PFSK-1 (cell line): ENCODE measurements around the gene OAS1.

ENCODE experiments used
- FOXP2 ChIP-seq: optimal IDR thresholded peaks from 2 replicates; pipeline ENCODE3; 2011; ENCODE audit warnings: borderline replicate concordance, control low read depth, inconsistent platforms; ENCODE audit not compliant: insufficient read depth; ENCODE audit errors: extremely low read length, extremely low read depth
- POLR2AphosphoS5 ChIP-seq: IDR thresholded peaks from 2 replicates; pipeline ENCODE4 v1.6.1; 2012; ENCODE audit warnings: low read depth, mild to moderate bottlenecking, control low read depth, low read length, moderate library complexity
- SIN3A ChIP-seq: IDR thresholded peaks from 2 replicates; pipeline ENCODE4 v1.6.1; 2012; ENCODE audit warnings: mild to moderate bottlenecking, low read length, moderate library complexity, borderline replicate concordance; ENCODE audit not compliant: insufficient read depth
- TAF1 ChIP-seq: IDR thresholded peaks from 2 replicates; pipeline ENCODE4 v1.6.1; 2012; ENCODE audit warnings: low read length, control low read depth, borderline replicate concordance; ENCODE audit not compliant: insufficient read depth
- TF ChIP-seq, protein P1 (sequence below), 2 experiments: IDR thresholded peaks; 2 replicates each; pipeline versions ENCODE4 v1.6.1 to v1.8.0; 2011 to 2012; ENCODE audit warnings: low read depth in 2 of 2, low read length in 2 of 2, control low read depth in 1 of 2, inconsistent platforms in 1 of 2, mild to moderate bottlenecking in 1 of 2, moderate library complexity in 1 of 2; ENCODE audit not compliant: insufficient read depth in 1 of 2

The OAS1 gene

DNA sequence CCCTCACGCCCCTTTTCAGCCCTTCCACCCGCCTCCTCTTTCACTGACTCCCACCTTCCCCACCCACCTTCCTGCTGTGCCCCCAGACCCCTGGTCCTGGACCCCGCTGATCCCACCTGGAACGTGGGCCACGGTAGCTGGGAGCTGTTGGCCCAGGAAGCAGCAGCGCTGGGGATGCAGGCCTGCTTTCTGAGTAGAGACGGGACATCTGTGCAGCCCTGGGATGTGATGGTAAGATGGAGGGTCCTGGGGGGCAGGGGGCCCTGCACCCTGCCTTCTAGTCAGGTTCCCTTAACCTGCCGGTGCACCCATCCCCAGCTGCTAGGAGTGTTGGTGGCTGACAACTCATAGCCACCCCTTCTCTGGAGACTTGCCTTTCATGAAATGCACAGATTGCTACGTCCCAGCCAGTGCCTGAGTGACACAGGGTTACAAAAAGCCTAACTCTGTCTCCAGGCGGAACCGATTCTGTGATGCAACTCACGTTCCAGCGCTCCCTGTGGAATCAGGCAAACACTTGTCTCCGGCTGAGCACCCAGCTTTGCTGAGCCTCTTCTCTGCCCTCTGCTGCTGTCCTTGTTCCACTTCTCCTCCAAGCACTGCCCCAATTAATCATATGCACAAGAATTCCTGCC is 56.6 kb downstream of the OAS1 start:
- no peak for TF ChIP-seq TAF1
- no peak for TF ChIP-seq FOXP2
- TF ChIP-seq SIN3A = no peak
- no peak for TF ChIP-seq POLR2AphosphoS5
- TF ChIP-seq, protein P1, sequence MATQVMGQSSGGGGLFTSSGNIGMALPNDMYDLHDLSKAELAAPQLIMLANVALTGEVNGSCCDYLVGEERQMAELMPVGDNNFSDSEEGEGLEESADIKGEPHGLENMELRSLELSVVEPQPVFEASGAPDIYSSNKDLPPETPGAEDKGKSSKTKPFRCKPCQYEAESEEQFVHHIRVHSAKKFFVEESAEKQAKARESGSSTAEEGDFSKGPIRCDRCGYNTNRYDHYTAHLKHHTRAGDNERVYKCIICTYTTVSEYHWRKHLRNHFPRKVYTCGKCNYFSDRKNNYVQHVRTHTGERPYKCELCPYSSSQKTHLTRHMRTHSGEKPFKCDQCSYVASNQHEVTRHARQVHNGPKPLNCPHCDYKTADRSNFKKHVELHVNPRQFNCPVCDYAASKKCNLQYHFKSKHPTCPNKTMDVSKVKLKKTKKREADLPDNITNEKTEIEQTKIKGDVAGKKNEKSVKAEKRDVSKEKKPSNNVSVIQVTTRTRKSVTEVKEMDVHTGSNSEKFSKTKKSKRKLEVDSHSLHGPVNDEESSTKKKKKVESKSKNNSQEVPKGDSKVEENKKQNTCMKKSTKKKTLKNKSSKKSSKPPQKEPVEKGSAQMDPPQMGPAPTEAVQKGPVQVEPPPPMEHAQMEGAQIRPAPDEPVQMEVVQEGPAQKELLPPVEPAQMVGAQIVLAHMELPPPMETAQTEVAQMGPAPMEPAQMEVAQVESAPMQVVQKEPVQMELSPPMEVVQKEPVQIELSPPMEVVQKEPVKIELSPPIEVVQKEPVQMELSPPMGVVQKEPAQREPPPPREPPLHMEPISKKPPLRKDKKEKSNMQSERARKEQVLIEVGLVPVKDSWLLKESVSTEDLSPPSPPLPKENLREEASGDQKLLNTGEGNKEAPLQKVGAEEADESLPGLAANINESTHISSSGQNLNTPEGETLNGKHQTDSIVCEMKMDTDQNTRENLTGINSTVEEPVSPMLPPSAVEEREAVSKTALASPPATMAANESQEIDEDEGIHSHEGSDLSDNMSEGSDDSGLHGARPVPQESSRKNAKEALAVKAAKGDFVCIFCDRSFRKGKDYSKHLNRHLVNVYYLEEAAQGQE (IDR thresholded peaks at IDR 0.05; ENCODE audit: insufficient read depth in 1 of 2, low read depth in 2 of 2, low read length in 2 of 2) = no peak

DNA sequence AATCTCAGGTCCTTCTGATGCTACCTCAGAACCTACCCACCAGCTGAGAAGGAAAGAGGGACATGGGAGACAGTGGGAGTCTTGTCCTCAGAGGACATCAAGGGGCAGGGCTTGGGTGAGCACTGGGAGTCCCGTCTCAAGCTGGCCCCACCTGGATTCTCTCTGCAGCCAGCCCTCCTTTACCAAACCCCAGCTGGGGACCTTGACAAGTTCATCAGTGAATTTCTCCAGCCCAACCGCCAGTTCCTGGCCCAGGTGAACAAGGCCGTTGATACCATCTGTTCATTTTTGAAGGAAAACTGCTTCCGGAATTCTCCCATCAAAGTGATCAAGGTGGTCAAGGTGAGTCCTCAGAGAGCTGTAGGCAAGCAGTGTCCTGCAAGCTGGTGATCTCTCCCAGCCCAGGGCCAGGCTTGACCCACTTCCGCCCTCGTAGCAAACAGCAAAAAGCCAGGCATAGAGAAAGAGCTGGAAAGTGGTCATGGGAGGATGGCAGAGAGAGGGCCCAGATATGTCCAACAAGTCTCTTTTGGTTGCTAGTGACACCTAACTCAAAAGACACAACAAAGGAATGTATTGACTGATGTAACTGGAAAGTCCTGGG is 57.4 kb downstream of the OAS1 start:
- no peak for TF ChIP-seq TAF1
- no peak for TF ChIP-seq SIN3A
- TF ChIP-seq POLR2AphosphoS5 = no peak
- TF ChIP-seq FOXP2 = no peak
- TF ChIP-seq, protein P1 (IDR thresholded peaks at IDR 0.05; ENCODE audit: insufficient read depth in 1 of 2, low read depth in 2 of 2, low read length in 2 of 2) = no peak

DNA sequence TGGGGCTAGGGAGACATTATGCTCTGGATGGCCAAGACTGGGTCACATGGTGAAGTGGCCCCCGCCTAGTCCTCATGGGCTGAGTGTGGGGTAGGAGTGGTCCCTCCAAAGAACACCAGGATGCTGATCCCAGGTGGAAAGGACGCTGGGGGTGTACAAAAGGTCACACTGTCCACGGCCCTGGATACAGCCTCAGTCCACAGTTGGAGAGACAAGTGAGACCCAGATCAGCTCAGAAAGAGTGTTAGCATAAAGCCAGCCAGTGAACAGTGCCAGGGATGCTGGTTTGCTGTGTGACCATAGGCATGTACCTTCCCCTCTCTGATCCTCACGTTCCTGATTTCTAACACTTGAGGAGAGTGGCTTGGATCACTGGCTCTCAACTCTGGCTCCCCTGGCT is 58.2 kb downstream of the OAS1 start:
- TF ChIP-seq, protein P1 (IDR thresholded peaks at IDR 0.05; ENCODE audit: insufficient read depth in 1 of 2, low read depth in 2 of 2, low read length in 2 of 2) = no peak
- TF ChIP-seq FOXP2 (no peak), TAF1 (no peak), POLR2AphosphoS5 (no peak), SIN3A (no peak)

DNA sequence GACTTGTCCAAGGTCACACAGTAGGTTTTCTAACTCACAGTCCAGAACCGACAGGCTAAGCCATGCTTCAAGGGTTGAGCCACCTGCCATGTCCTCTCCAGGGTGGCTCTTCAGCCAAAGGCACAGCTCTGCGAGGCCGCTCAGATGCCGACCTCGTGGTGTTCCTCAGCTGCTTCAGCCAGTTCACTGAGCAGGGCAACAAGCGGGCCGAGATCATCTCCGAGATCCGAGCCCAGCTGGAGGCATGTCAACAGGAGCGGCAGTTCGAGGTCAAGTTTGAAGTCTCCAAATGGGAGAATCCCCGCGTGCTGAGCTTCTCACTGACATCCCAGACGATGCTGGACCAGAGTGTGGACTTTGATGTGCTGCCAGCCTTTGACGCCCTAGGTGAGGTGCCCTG is 58.9 kb downstream of the OAS1 start:
- TF ChIP-seq FOXP2 (no peak), SIN3A (no peak), POLR2AphosphoS5 (no peak), TAF1 (no peak)
- TF ChIP-seq, protein P1 (IDR thresholded peaks at IDR 0.05; ENCODE audit: insufficient read depth in 1 of 2, low read depth in 2 of 2, low read length in 2 of 2) = no peak
